GM12874 (cell line): ENCODE data around the gene SYNPR.

Experiments
- CTCF ChIP-seq: IDR thresholded peaks from 2 replicates; pipeline ENCODE4 v1.5.1; 2011; ENCODE audit warnings: low read depth, mild to moderate bottlenecking, control low read depth, low read length, moderate library complexity; ENCODE audit not compliant: insufficient read depth

The SYNPR gene

GRCh38 chr3:63450634-63451363 is 172.7 kb downstream of the SYNPR start:
- no peak for TF ChIP-seq CTCF

- no peak for TF ChIP-seq CTCF
Measured at GRCh38 chr3:63456901-63457300, 178.8 kb downstream of the SYNPR start.

GRCh38 chr3:63458405-63458804 is 180.3 kb downstream of the SYNPR start:
- no peak for TF ChIP-seq CTCF

GRCh38 chr3:63462732-63463131 is 184.6 kb downstream of the SYNPR start:
- no peak for TF ChIP-seq CTCF

GRCh38 chr3:63467392-63467791 is 189.3 kb downstream of the SYNPR start:
- TF ChIP-seq CTCF = no peak

- TF ChIP-seq CTCF = no peak
Measured at GRCh38 chr3:63470745-63471144, 192.6 kb downstream of the SYNPR start.

- no peak for TF ChIP-seq CTCF
Measured at GRCh38 chr3:63471781-63472180, 193.7 kb downstream of the SYNPR start.
